ENCODE measurements around the gene TBL1XR1.

- TF ChIP-seq CTCF (IDR thresholded peaks at IDR 0.05) (no peak), POLR2AphosphoS5 (IDR thresholded peaks at IDR 0.05) (no peak), POLR2A (IDR thresholded peaks at IDR 0.05) (no peak), EP300 (IDR thresholded peaks at IDR 0.05) (no peak)
These were observed 16.7 kb upstream of the TBL1XR1 start for GRCh38 chr3:177213801-177214535.
